HG03064 (cell line): ENCODE results near the gene GNAO1.

ENCODE experiments used
- ATAC-seq: cut with Tn5 transposase; IDR thresholded peaks from one replicate; pipeline ENCODE4 v1.9.1; 2021; ENCODE audit warnings: low read depth; ENCODE audit not compliant: unreplicated experiment

GNAO1 gene

GRCh38 chr16:56328276-56329022 is 137.2 kb downstream of the GNAO1 start:
- no peak for ATAC-seq

- no peak for ATAC-seq
These were observed 138.6 kb downstream of the GNAO1 start for GRCh38 chr16:56329887-56330286.

- ATAC-seq: no peak
These were observed 139.2 kb downstream of the GNAO1 start for GRCh38 chr16:56330476-56330875.

- no peak for ATAC-seq
These were observed 140.1 kb downstream of the GNAO1 start for GRCh38 chr16:56331399-56331798.

GRCh38 chr16:56331915-56332314 is 140.6 kb downstream of the GNAO1 start:
- ATAC-seq: no peak

DNA sequence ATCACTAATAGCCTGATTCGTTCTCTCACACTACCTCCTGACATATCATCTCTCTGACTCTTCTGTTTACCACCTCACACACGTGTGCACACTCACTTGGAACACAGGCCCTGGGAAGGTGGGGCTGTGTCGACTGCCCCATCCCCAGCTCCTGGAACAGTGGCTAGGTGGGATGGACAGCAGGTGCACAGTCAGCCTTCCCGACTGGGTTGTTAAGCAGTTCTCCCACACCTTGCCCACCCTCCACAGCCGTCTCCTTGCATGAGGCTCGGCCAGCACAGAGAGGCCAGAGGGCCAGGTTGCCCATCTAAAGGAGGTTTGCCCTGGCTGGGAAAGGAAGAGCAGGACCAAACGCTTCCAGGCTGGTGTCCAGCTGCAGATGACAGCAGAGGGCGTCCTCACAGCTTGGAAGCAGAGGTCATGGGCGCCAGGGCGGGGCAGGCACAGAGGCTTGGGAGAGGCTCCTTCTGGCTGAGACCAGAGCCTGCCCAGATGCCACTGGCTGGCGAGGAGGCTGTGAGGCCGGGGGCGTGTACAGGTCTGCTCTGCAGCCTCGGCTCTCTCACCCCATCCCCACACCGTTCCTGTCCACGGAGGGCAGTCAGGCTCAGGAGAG is 141.3 kb downstream of the GNAO1 start:
- ATAC-seq: no peak

GRCh38 chr16:56334761-56335160 is 143.5 kb downstream of the GNAO1 start:
- no peak for ATAC-seq

DNA sequence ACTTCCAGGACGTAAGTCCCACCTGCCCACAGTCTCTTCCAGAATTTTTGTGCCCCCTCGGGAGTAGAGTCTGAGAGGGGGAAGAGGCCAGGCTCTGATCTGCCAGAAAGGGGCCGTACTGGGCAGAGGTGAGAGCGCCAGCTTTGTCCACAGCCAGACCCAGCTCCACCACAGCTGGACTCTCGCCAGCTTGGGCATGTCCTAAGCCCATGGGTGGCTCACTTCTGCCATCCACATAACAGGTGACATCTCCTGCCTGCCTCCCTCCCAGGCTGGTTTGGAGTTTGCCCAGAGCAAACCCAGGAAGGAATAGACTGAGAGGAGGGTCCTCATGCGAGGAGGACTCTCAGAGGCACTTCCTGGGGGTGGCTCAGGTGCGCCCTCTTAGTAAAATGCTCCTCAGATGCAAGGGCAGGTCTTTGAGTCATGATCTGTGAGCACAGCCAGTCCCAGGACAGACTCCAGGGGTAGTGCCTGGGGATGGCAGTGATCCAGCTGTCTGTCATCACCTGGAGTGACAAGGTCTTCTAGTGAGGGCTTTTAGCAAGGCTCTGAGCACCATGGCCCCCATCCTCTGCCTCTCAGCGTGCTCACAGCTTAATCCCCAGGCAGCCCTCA is 144.9 kb downstream of the GNAO1 start:
- ATAC-seq: no peak

DNA sequence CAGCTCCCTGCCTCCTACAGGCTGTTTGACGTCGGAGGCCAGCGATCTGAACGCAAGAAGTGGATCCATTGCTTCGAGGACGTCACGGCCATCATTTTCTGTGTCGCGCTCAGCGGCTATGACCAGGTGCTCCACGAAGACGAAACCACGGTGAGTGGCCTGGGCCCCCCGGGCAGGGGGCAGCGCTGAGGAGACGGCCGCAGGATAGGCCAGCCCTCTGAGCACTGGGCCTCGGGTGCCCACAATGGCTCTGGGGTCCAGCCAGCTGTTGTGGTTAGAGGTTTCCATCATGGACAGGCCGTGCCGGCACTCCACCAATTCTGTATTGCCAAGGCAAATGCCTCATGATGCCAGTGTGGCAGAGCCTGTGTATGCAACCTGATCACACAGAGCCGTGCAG is 145.4 kb downstream of the GNAO1 start:
- no peak for ATAC-seq

- no peak for ATAC-seq
These were observed 146.0 kb downstream of the GNAO1 start for GRCh38 chr16:56337131-56337857.

DNA sequence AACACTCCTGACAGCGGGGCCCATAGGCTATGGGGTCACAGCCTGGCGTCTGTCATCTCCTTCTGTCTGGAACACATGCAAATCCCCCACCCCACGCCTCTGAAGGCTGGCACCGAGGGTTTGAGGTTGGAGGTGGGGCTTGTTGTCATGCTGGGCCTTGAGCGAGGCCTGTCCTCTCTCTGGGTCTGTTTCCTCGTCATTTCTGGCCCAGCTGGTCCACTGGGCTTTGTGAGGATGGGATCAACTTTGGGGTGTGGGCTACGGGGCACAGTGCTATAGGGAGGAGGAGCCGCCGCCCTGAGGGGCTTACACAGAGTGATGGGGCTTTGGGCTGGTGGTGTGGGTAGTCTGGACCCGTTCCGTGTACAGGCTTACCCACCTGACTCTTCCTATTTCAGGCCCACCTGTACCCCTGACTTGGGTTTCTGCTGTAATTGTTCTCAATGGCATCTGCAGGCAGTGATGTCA is 146.6 kb downstream of the GNAO1 start:
- no peak for ATAC-seq

DNA sequence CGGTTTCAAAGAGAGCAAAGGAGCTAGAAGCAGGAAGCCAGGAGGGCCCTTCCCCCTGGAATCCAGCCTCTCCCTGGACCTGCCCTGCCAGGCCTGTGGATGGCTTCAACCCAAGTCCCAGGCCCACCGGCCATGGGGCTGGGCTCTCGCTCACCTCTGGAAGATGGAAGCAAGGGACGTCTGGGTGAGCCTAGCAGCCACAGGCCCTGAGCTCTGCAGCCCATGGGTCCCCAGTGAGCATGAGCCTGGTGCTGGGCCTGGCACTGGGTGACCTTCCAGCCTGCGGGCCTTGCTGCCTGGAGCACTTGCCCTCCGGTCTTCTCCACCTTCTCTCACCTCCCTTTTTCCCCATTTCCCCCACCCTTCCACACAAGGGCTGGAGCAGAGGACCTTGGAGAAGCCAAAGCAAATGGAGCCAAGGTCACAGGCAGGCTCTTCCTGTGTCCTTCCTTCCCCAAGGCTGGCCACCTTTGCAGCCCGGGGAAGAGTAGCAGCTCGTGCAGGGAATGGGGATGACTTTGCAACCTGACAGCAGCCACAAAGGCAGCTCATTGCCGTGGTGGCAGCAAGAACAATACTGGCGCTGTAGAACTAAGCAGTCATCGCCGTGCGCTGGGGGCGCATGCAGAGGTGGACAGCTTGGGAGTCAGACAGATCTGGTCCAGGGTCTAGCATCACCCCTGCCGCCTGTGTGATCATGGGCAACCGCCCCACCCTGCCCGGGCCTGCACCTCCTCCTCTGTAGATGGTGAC is 147.5 kb downstream of the GNAO1 start:
- no peak for ATAC-seq

- no peak for ATAC-seq
These were observed 148.3 kb downstream of the GNAO1 start for GRCh38 chr16:56339431-56340195.

GRCh38 chr16:56340416-56340815 is 149.1 kb downstream of the GNAO1 start:
- ATAC-seq: no peak

DNA sequence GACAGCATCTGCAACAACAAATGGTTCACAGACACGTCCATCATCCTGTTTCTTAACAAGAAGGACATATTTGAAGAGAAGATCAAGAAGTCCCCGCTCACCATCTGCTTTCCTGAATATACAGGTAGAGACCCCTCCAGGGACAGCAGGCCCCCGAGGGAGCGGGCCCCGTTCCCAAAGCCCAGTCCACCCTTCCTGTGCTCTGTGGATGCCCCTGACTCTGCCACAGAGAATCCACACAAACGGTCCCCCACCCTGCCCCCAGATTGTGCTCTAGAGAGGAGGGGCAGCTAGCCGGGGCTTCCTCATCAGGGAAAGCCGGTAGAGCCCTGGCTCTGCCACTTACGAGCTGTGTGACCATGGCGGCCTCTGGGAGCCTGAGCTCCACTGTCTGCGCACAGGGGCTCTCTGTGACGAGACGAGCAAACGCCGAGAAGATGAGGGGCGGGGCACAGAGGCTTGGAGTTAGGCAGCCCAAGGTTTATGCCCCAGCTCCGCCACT is 149.6 kb downstream of the GNAO1 start:
- ATAC-seq: no peak

DNA sequence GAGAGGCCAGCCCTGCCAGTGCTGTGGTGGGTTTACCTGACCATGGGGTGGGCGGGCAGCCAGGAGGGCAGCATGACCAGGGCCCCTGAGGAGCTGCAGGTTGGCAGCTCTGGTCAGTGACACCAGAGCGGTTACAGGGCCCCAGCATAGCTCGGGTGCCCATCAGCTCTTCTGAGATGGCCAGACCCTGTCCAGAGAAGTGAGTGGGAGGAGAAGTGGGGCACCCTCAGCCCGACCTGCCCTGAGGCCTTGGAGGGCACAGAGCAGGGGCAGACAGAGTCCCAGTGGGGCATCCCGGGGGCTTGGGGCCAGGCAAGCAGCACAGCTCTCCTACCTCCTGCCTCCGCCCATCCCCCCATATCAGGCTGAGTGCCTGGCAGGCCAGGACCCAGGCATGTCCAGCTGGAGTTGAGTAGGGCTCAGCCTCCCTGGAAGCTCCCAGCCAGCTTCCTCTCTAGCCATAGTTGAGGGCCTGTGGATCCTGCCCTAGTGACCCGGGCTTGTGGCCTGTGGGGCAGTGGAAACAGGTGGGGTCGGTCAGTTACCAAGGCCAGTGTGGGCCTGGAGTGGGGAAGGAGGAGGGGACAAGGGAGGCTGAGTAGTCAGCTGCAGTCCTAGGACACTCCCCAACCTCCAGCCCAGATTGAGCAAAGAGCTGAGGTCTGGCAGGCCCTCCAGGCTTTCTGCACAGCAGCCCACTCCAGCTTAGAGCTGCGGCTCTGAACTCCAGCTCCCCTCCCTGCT is 150.5 kb downstream of the GNAO1 start:
- ATAC-seq: no peak

DNA sequence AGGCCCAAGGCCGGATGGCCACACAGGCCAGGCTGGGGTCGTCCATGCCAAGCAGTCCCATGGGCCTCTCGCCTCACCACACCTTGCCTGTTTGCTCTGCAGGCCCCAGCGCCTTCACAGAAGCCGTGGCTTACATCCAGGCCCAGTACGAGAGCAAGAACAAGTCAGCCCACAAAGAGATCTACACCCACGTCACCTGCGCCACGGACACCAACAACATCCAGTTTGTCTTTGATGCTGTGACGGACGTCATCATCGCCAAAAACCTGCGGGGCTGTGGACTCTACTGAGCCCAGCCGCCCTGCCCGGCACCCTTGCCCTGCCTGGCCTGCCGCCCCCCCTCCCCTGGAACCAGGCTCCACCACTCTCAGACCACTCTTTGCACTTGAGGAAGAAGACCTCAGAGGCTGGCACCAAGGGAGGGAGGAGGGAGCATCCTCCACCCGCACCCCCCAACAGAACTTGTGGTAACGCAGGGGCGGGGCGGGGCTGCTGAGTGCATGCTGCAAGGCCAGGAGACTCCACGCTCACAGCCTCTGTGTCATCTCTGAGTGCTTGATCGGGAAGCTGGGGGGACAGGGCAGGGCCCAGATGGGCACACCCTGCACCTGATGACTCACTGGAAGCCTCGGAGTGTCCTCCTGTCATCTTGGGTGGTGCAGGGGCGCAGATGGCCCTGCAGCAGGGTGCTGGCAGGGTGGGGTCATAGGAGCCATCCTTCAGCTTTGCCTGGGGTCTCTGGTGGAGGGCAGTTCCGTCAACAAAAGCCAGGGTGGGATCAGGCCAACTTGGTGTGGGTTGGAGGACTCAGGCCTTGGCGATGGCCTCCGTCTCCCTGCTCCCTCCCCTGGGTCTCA is 152.6 kb downstream of the GNAO1 start:
- ATAC-seq: no peak
